IMR-90 (cell line): ENCODE data around the gene MYCBP2.
"Not testable (repeated sequence)": the region's sequence is repeated elsewhere in the genome, so short reads cannot be mapped to it uniquely, and the experiment has no call there.

Source experiments
- POLR2A ChIP-seq: IDR thresholded peaks from 2 replicates; pipeline ENCODE4 v1.6.1; 2012; ENCODE audit warnings: mild to moderate bottlenecking, low read depth, low read length
- RAD21 ChIP-seq: IDR thresholded peaks from 2 replicates; pipeline ENCODE4 v1.6.1; 2012; ENCODE audit warnings: low read length, improper control_type of control experiment
- TF ChIP-seq, protein P1 (sequence below): conservative IDR thresholded peaks from 2 replicates; pipeline ENCODE4 v1.5.1; 2012; ENCODE audit warnings: mild to moderate bottlenecking, low read depth, low read length, improper control_type of control experiment

DNA sequence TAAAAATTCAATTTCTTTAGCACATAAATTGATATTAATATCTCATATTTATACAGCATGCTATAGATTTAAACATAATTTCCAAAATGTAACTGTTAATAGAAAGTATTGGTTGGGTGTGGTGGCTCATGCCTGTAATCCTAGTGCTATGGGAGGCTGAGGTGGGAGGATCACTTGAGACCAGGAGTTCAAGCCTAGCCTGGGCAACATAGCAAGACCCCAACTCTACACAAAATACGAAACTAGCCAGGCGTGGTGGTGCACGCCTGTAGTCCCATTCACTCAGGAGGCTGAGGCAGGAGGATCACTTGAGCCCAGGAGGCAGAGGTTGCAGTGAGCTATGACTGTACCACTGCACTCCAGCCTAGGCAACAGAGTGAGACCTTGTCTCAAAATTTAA, 20.5 kb upstream of the MYCBP2 start:
- TF ChIP-seq POLR2A, RAD21: not testable (repeated sequence)
- TF ChIP-seq, protein P1, sequence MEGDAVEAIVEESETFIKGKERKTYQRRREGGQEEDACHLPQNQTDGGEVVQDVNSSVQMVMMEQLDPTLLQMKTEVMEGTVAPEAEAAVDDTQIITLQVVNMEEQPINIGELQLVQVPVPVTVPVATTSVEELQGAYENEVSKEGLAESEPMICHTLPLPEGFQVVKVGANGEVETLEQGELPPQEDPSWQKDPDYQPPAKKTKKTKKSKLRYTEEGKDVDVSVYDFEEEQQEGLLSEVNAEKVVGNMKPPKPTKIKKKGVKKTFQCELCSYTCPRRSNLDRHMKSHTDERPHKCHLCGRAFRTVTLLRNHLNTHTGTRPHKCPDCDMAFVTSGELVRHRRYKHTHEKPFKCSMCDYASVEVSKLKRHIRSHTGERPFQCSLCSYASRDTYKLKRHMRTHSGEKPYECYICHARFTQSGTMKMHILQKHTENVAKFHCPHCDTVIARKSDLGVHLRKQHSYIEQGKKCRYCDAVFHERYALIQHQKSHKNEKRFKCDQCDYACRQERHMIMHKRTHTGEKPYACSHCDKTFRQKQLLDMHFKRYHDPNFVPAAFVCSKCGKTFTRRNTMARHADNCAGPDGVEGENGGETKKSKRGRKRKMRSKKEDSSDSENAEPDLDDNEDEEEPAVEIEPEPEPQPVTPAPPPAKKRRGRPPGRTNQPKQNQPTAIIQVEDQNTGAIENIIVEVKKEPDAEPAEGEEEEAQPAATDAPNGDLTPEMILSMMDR = not testable (repeated sequence)
